HEK293T (cell line): ENCODE measurements around the gene EYA4.

Experiments
- BHLHE40 ChIP-seq: fragments of 450-650 bp; IDR thresholded peaks from 2 replicates; pipeline ENCODE4 v1.6.1; 2016; ENCODE audit warnings: mild to moderate bottlenecking, moderate library complexity, borderline replicate concordance
- CTBP1 ChIP-seq: fragments of 450-650 bp; IDR thresholded peaks from 2 replicates; pipeline ENCODE4 v1.6.1; 2016; ENCODE audit warnings: borderline replicate concordance
- FOXA1 ChIP-seq: fragments of 450-650 bp; IDR thresholded peaks from 2 replicates; pipeline ENCODE4 v1.6.1; 2016; ENCODE audit warnings: mild to moderate bottlenecking
- FOXK2 ChIP-seq: fragments of 450-650 bp; IDR thresholded peaks from 2 replicates; pipeline ENCODE4 v1.6.1; 2016; ENCODE audit warnings: mild to moderate bottlenecking
- FOXM1 ChIP-seq: fragments of 450-650 bp; IDR thresholded peaks from 2 replicates; pipeline ENCODE4 v1.6.1; 2017; ENCODE audit warnings: mild to moderate bottlenecking, borderline replicate concordance
- HDGF ChIP-seq: fragments of 450-650 bp; IDR thresholded peaks from 2 replicates; pipeline ENCODE4 v1.6.1; 2017; ENCODE audit warnings: antibody characterized with exemption, borderline replicate concordance
- LEF1 ChIP-seq: fragments of 450-650 bp; IDR thresholded peaks from 2 replicates; pipeline ENCODE4 v1.6.1; 2017; ENCODE audit warnings: mild to moderate bottlenecking, borderline replicate concordance
- NFRKB ChIP-seq: fragments of 450-650 bp; IDR thresholded peaks from 2 replicates; pipeline ENCODE4 v1.6.1; 2016; ENCODE audit warnings: mild to moderate bottlenecking, moderate library complexity
- PKNOX1 ChIP-seq: fragments of 450-650 bp; IDR thresholded peaks from 2 replicates; pipeline ENCODE4 v1.6.1; 2016
- SP1 ChIP-seq: fragments of 450-650 bp; IDR thresholded peaks from 2 replicates; pipeline ENCODE4 v1.6.1; 2017
- SUZ12 ChIP-seq: fragments of 450-650 bp; IDR thresholded peaks from 2 replicates; pipeline ENCODE4 v1.6.1; 2016; ENCODE audit warnings: mild to moderate bottlenecking
- TARDBP ChIP-seq: fragments of 450-650 bp; IDR thresholded peaks from 2 replicates; pipeline ENCODE4 v1.6.1; 2016

- TF ChIP-seq HDGF (no peak), FOXA1 (no peak), NFRKB (no peak), SP1 (no peak), FOXM1 (no peak), CTBP1 (no peak), BHLHE40 (no peak), PKNOX1 (no peak), SUZ12 (no peak), FOXK2 (no peak), LEF1 (no peak), TARDBP (no peak)
Observed at GRCh38 chr6:133291671-133292070, 50.5 kb downstream of the EYA4 start.
